ENCODE measurements around the gene CFLAR.

CFLAR gene

DNA sequence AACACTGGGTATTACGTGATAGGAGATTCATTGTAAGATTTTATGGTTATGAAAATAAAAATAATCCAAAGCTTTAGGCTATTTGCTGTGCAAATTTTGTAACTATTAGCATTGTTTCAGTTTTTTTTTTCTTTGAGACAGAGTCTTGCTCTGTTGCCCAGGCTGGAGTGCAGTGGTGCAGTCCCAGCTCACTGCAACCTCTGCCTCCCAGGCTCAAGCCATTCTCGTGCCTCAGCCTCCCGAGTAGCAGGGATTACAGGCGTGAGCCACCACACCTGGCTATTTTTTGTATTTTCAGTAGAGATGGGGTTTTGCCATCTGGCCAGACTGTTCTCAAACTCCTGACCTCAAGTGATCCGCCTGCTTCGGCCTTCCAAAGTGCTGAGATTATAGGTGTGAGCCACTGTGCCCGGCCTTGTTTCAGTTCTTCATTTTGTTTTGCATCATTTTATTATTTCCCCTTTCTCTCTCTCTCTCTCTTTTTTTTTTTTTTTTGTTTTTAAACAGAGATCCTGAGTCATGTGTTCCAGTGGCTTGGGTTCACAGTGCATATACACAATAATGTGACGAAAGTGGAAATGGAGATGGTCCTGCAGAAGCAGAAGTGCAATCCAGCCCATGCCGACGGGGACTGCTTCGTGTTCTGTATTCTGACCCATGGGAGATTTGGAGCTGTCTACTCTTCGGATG lies 92.7 kb downstream of the CFLAR start:
- Histone ChIP-seq H3K9me3 (ENCODE audit: control insufficient read depth in 1 of 2, low read length in 2 of 2) (no peaks in the 10 kb centered on the region), H3K27ac (ENCODE audit: low read depth, low read length) (no peak overlapping the region), H3K27me3 (ENCODE audit: control insufficient read depth in 1 of 2, insufficient read depth in 2 of 2, low read length in 2 of 2) (no peaks in the 10 kb centered on the region), H3K4me1 (ENCODE audit: control insufficient read depth in 1 of 2, insufficient read depth in 2 of 2, low read length in 2 of 2) (peaks cover 0 to 6% of the 10 kb centered on the region in 2 donors), H3K4me3 (ENCODE audit: low read depth in 1 of 2, low read length in 2 of 2) (no peak overlapping the region), H3K36me3 (ENCODE audit: control insufficient read depth in 1 of 2, insufficient read depth in 2 of 2, low read length in 2 of 2) (peaks cover 23 to 35% of the 10 kb centered on the region in 2 donors), H3K9ac (ENCODE audit: low read depth in 1 of 2, low read length in 2 of 2) (no peak overlapping the region)

DNA sequence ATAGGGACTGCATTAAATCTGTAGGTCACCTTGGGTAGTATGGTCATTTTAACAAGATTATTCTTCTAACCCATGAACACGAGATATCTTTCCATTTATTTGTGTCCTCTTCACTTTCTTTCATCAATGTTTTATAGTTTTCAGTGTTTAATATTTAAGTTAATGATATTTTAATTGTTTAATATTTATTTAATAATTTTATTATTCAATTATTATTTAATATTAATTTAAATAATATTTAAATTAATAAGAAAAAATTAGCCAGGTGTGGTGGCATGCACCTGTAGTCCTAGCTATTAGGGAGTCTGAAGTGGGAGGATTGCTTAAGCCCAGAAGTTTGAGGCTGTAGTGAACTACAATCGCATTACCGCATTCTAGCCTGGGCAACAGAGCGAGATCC lies 100.0 kb downstream of the CFLAR start:
- Histone ChIP-seq H3K36me3 (ENCODE audit: control insufficient read depth in 1 of 2, insufficient read depth in 2 of 2, low read length in 2 of 2) (peaks cover 9 to 33% of the 10 kb centered on the region in 2 donors), H3K4me1 (ENCODE audit: control insufficient read depth in 1 of 2, insufficient read depth in 2 of 2, low read length in 2 of 2) (peaks cover 24 to 26% of the 10 kb centered on the region in 2 donors), H3K4me3 (ENCODE audit: low read depth in 1 of 2, low read length in 2 of 2) (no peak overlapping the region), H3K9ac (ENCODE audit: low read depth in 1 of 2, low read length in 2 of 2) (no peak overlapping the region), H3K9me3 (ENCODE audit: control insufficient read depth in 1 of 2, low read length in 2 of 2) (no peaks in the 10 kb centered on the region), H3K27me3 (ENCODE audit: control insufficient read depth in 1 of 2, insufficient read depth in 2 of 2, low read length in 2 of 2) (no peaks in the 10 kb centered on the region), H3K27ac (ENCODE audit: low read depth, low read length) (no peak overlapping the region)

DNA sequence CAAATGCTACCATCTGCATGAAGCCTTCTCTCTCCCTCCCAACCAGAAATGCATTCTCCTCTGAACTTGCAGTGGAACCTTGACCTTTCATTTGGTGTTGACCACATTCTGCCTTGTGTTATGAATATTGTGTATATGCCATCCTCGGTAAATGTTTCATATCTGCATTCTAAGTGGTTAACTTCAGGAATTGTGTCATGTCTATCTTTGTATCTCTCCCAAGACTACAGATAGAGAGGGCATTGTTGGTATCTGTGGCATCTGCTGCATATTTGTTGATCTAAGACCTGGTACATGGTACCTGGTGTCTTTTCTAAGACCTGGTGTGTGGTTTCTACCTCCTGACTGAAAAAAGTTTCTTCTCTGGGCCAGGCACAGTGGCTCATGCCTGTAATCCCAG lies 101.0 kb downstream of the CFLAR start:
- H3K27me3 ChIP-seq (ENCODE audit: control insufficient read depth in 1 of 2, insufficient read depth in 2 of 2, low read length in 2 of 2) = no peaks in the 10 kb centered on the region
- no peaks in the 10 kb centered on the region for H3K9me3 ChIP-seq (ENCODE audit: control insufficient read depth in 1 of 2, low read length in 2 of 2)
- H3K9ac ChIP-seq (ENCODE audit: low read depth in 1 of 2, low read length in 2 of 2) = no peak overlapping the region
- no peak overlapping the region for H3K4me3 ChIP-seq (ENCODE audit: low read depth in 1 of 2, low read length in 2 of 2)
- peaks cover 26 to 28% of the 10 kb centered on the region in 2 donors for H3K4me1 ChIP-seq (ENCODE audit: control insufficient read depth in 1 of 2, insufficient read depth in 2 of 2, low read length in 2 of 2)
- H3K27ac ChIP-seq (ENCODE audit: low read depth, low read length) = no peak overlapping the region
- H3K36me3 ChIP-seq (ENCODE audit: control insufficient read depth in 1 of 2, insufficient read depth in 2 of 2, low read length in 2 of 2) = peaks cover 5 to 30% of the 10 kb centered on the region in 2 donors

DNA sequence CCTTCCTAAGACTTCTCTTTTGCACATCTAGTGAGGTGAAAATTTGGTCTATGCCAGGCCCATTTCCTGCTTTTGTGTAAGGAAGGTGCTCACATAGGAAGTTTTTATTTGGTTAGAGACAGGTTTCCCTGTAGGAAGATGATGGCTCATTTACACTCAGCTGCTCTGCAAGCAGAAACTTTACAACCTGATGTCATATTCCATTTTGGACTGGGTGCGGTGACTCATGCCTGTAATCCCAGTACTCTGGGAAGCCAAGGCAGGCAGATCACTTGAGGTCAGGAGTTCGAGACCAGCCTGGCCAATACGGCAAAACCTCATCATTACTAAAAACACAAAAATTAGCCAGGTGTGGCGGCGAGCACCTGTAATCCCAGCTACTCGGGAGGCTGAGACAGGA lies 102.8 kb downstream of the CFLAR start:
- H3K27me3 ChIP-seq (ENCODE audit: control insufficient read depth in 1 of 2, insufficient read depth in 2 of 2, low read length in 2 of 2) = no peaks in the 10 kb centered on the region
- no peak overlapping the region for H3K27ac ChIP-seq (ENCODE audit: low read depth, low read length)
- peaks cover 9 to 28% of the 10 kb centered on the region in 2 donors for H3K36me3 ChIP-seq (ENCODE audit: control insufficient read depth in 1 of 2, insufficient read depth in 2 of 2, low read length in 2 of 2)
- peaks cover 26 to 28% of the 10 kb centered on the region in 2 donors for H3K4me1 ChIP-seq (ENCODE audit: control insufficient read depth in 1 of 2, insufficient read depth in 2 of 2, low read length in 2 of 2)
- no peaks in the 10 kb centered on the region for H3K9me3 ChIP-seq (ENCODE audit: control insufficient read depth in 1 of 2, low read length in 2 of 2)
- no peak overlapping the region for H3K4me3 ChIP-seq (ENCODE audit: low read depth in 1 of 2, low read length in 2 of 2)
- no peak overlapping the region for H3K9ac ChIP-seq (ENCODE audit: low read depth in 1 of 2, low read length in 2 of 2)

DNA sequence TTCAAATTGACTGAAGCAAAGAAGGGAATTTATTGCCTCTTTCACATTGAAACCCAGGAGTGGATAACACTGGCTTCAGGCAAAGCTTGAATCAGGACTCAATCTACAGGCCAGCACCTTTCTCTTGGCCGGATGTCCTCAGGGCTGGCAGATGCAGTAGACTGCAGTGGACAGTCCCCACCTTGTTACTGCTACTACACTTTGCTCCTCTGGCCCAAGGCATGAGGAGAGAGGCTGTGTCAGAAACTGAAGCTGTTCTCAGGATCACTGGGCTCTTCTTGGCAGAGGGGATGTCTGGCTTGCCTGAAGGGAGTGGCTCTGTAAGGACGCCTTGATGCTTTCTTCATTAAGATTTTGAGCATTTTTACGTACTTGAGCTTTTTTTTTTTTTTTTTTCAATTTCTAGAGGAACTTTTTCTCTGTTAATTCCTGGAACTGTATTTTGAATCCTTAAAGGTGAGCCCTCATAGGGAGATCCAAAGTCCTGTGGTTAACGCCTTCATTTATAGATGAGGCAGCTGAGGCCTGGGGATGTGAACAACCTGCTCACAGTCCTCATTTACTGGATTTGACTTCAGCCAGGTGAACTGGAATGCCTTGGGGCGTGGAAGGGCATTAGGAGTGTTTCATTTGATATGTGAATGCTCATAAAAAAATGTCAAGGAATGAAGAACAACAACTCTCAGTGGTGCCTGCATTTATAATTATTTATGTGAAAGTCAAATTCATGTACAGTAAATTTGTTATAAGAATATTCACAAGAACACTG lies 103.5 kb downstream of the CFLAR start:
- Histone ChIP-seq H3K4me3 (ENCODE audit: low read depth in 1 of 2, low read length in 2 of 2) (peak overlapping the region in 1 of 2 donors; percentile 9), H3K4me1 (ENCODE audit: control insufficient read depth in 1 of 2, insufficient read depth in 2 of 2, low read length in 2 of 2) (peaks cover 26 to 28% of the 10 kb centered on the region in 2 donors), H3K36me3 (ENCODE audit: control insufficient read depth in 1 of 2, insufficient read depth in 2 of 2, low read length in 2 of 2) (peaks cover 9 to 26% of the 10 kb centered on the region in 2 donors), H3K9me3 (ENCODE audit: control insufficient read depth in 1 of 2, low read length in 2 of 2) (no peaks in the 10 kb centered on the region), H3K9ac (ENCODE audit: low read depth in 1 of 2, low read length in 2 of 2) (peak overlapping the region; percentile 4 to 44), H3K27ac (ENCODE audit: low read depth, low read length) (peak overlapping the region; percentile 2), H3K27me3 (ENCODE audit: control insufficient read depth in 1 of 2, insufficient read depth in 2 of 2, low read length in 2 of 2) (no peaks in the 10 kb centered on the region)

DNA sequence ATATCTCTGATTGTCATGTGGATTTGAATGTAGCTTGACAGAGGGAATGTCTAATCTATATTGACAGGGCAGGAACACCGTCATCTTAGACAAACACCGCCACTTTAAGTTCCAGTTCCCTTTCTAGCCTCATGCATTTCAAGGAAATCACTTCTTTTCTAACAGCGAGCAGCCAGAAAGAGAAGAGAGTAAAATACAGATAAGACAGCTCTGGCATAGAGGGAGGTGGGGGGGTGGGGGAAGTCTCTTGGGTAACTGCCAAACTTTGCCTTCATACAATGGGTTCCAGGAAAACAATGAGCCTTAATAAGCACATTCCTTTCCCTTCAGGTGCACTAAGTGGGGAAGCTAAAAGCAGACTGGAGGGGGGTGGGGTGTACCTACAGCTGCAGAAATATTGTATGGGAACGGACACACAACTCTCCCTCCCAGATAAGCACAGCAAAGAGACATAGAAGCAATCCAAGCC lies 104.2 kb downstream of the CFLAR start:
- Histone ChIP-seq H3K27ac (ENCODE audit: low read depth, low read length) (no peak overlapping the region), H3K9me3 (ENCODE audit: control insufficient read depth in 1 of 2, low read length in 2 of 2) (no peaks in the 10 kb centered on the region), H3K4me1 (ENCODE audit: control insufficient read depth in 1 of 2, insufficient read depth in 2 of 2, low read length in 2 of 2) (peaks cover 26 to 28% of the 10 kb centered on the region in 2 donors), H3K9ac (ENCODE audit: low read depth in 1 of 2, low read length in 2 of 2) (no peak overlapping the region), H3K36me3 (ENCODE audit: control insufficient read depth in 1 of 2, insufficient read depth in 2 of 2, low read length in 2 of 2) (peaks cover 9 to 26% of the 10 kb centered on the region in 2 donors), H3K4me3 (ENCODE audit: low read depth in 1 of 2, low read length in 2 of 2) (peak overlapping the region in 1 of 2 donors; percentile 9), H3K27me3 (ENCODE audit: control insufficient read depth in 1 of 2, insufficient read depth in 2 of 2, low read length in 2 of 2) (no peaks in the 10 kb centered on the region)

DNA sequence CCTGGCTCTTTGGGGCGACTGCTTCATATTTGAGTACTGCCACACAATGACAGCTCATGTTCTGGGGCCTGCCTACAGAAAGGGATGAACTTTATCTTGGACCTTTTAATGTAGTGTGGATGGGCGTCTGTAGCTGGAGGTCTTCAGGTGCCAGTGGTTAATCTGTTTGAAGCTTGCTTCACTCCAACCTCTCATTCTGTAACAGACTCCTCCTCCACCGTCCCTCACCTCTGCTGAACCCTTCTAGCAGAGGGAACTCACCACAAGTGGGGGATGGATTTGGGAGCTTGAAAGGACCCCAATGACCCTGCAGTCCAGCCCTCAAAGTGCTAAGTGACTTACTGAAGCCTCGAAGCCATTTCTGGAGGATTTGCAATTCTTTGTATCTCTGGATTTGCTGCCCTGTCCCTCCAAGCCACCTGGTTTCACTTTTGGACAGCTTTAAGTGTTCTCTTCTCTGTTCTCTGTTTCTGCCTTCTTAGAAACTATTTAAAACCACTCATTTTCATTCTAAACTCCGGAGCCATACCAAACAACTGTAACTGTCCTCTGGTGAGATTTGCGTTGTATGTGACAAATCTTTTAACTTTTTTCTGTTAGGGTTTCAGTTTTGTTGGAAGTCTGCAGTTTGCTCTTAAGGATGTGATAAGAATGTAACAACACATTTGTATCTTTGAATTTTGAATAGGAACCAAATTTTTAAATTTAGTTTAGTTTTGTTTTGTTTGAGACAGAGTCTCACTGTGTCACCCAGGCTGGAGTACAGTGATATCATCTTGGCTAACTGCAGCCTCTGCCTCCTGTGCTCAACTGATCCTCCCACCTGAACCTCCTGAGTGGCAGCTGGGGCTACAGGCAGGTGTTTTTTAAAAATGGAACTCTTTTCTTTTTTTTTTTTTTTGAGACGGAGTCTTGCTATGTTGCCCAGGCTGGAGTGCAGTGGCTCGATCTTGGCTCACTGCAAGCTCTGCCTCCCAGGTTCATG lies 107.4 kb downstream of the CFLAR start:
- Histone ChIP-seq H3K36me3 (ENCODE audit: control insufficient read depth in 1 of 2, insufficient read depth in 2 of 2, low read length in 2 of 2) (peaks cover 4% of the 10 kb centered on the region in 2 donors), H3K9me3 (ENCODE audit: control insufficient read depth in 1 of 2, low read length in 2 of 2) (no peaks in the 10 kb centered on the region), H3K9ac (ENCODE audit: low read depth in 1 of 2, low read length in 2 of 2) (peak overlapping the region in 1 of 2 donors; percentile 10), H3K27ac (ENCODE audit: low read depth, low read length) (peak overlapping the region; percentile 1), H3K4me3 (ENCODE audit: low read depth in 1 of 2, low read length in 2 of 2) (no peak overlapping the region), H3K4me1 (ENCODE audit: control insufficient read depth in 1 of 2, insufficient read depth in 2 of 2, low read length in 2 of 2) (peaks cover 31 to 35% of the 10 kb centered on the region in 2 donors), H3K27me3 (ENCODE audit: control insufficient read depth in 1 of 2, insufficient read depth in 2 of 2, low read length in 2 of 2) (no peaks in the 10 kb centered on the region)

Data from duodenal mucosa (tissue), 2 donors.